Measurements from ENCODE around the gene VWA3A.

- no peak for TF ChIP-seq ZFX (IDR thresholded peaks at IDR 0.05; ENCODE audit: borderline replicate concordance)
- TF ChIP-seq CTCF (IDR thresholded peaks at IDR 0.05): 0 out of 2 replicates have a peak, but pooled peaks have one; percentile 7
Measured at GRCh38 chr16:22183901-22184614, 91.7 kb downstream of the VWA3A start.

Measured in 22Rv1 (cell line).